GM18498 (cell line): ENCODE results near the gene CAAP1.
"Not testable (repeated sequence)": the region's sequence is repeated elsewhere in the genome, so short reads cannot be mapped to it uniquely, and the experiment has no call there.

Source experiments
- ATAC-seq: cut with Tn5 transposase; IDR thresholded peaks from one replicate; pipeline ENCODE4 v1.9.1; 2021; ENCODE audit warnings: mild to moderate bottlenecking, moderate library complexity; ENCODE audit not compliant: unreplicated experiment

Gene CAAP1

DNA sequence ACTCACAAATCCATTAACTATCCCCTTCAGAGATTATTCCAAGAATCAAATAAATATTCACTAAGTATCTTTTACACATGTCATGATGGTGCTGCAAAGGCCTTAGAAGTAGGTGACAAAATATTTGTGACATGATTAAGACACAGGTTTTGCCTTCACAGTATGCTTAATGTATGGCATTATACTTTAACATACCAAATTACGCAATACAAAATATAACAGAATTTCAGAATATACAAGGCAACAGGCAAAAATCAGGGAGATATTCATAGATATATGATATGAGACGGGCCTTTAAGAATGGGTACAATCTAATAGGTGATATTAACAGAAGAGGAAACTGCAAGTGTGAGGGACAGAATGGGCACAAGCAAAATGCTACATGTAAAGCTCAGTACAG is 41.6 kb downstream of the CAAP1 start:
- ATAC-seq, result no peak

- no peak for ATAC-seq
These were observed 58.8 kb downstream of the CAAP1 start for GRCh38 chr9:26833792-26834191.

DNA sequence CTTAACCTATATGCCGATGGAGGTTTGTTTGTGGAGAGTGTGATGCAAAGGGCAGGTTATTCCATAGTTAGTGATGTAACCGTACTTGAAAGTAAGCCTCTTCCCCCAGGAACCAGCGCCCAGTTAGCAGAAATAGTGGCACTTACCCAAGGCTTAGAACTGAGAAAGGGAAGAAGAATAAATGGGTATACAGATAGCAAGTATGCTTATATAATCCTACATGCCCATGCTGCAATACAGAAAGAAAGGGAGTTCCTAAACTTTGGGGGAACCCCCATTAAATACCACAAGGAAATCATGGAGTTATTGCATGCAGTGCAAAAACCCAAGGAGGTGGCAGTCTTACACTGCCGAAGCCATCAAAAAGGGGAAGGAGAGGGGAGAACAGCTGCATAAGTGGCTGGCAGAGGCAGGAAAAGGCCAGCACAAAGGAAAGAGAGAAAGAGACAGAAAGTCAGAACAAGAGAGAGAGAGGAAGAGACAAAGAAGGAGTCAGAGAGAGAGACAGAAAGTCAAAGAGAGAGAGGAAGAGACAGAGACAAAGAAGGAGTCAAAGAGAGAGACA is 64.1 kb downstream of the CAAP1 start:
- not testable (repeated sequence) for ATAC-seq

GRCh38 chr9:26814799-26815198 is 77.8 kb downstream of the CAAP1 start:
- ATAC-seq, result no peak

GRCh38 chr9:26813247-26813646 is 79.4 kb downstream of the CAAP1 start:
- no peak for ATAC-seq

DNA sequence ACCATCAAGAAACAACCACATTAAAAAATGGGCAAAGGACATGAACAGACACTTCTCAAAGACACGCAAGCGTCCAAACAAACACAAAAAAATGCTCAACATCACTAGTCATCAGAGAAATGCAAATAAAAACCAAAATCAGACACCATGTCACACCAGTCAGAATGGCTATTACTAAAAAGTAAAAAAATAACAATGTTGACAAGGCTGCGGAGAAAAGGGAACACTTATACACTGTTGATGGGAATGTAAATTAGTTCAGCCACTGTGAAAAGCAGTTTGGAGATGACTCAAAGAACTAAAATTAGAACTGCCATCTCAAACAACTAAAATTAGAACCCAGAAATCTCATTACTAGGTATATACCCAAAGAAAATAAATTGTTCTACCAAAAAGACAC is 80.4 kb downstream of the CAAP1 start:
- ATAC-seq, result no peak

- ATAC-seq, result no peak
These were observed 81.5 kb downstream of the CAAP1 start for GRCh38 chr9:26811106-26811505.

- ATAC-seq, result no peak
These were observed 82.8 kb downstream of the CAAP1 start for GRCh38 chr9:26809795-26810194.

GRCh38 chr9:26807161-26807560 is 85.4 kb downstream of the CAAP1 start:
- ATAC-seq, result no peak

DNA sequence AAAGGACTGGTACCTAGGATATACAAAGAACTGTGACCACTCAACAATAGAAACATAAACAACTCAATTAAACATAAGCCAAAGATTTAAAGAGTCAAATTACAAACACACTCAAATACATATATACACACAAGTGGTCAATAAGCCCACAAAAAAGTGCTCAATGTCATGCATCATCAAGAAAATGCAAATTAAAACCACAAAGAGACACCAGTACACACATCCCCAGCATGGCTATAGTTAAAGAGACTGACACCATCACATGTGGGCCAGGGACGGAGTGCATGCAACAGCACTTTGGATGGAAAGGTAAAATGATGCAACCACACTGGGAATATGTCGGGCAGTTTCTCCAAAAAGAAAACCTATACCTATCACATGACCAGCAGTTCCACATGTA is 89.7 kb downstream of the CAAP1 start:
- ATAC-seq, result peak; percentile 59

GRCh38 chr9:26801772-26802171 is 90.8 kb downstream of the CAAP1 start:
- no peak for ATAC-seq

DNA sequence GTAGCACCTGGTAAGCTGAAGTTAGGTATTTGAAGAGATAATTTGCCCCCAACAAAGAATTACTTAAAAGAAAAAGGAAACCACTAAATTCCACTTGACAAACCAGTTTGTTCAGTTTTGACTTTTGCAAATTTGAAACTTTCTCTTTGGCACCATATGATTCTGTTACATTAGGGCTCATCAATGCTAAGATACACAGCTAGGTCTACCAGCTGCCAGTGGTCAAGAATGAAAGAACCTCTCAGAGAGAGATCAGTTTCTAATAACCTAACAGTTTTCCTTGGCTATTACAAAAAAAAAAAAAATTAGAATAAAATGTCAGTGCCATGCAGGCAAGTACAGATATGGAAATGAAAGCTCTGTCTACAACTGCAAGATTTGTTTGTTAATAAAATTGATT is 92.3 kb downstream of the CAAP1 start:
- peak; percentile 58 for ATAC-seq

- ATAC-seq, result no peak
These were observed 101.3 kb downstream of the CAAP1 start for GRCh38 chr9:26791274-26791673.
